Esophagus muscularis mucosa (tissue), 3 donors: ENCODE measurements around the gene KIR3DL1.

Experiments
- EP300 ChIP-seq: sonication (generic); formaldehyde crosslinking; IDR thresholded peaks from one replicate; pipeline ENCODE4 v1.6.1; 2017; ENCODE audit warnings: antibody characterized with exemption
- POLR2A ChIP-seq: fragments of 450-650 bp; IDR thresholded peaks from one replicate; pipeline ENCODE4 v1.6.1; 2017; ENCODE audit warnings: antibody characterized with exemption, moderate library complexity, mild to moderate bottlenecking, low read depth
- POLR2AphosphoS5 ChIP-seq, 2 donors: sonication (generic); formaldehyde crosslinking; IDR thresholded peaks; one replicate each; pipeline ENCODE4 v1.6.1; 2017; ENCODE audit warnings: antibody characterized with exemption in 2 of 2

DNA sequence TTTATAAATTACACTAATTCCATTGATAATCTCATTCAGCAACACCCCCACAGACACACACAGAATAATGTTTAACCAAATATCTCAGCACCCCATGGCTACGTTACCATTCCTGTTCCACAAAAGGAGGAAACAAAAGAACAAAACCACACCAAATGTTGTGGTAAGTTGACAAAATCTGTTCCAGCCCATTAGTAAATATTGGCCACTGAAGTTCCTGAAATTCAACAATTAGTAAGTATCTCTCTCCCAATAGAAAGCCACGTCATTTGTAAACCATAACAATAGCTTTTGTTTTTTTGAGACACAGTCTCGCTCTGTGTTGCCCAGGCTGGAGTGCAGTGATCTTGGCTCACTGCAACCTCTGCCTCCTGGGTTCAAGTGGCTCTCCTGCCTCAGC is 55.4 kb downstream of the KIR3DL1 start:
- TF ChIP-seq POLR2A, result no peak
- TF ChIP-seq EP300, result no peak
- TF ChIP-seq POLR2AphosphoS5 (IDR thresholded peaks at IDR 0.05), result no peak
